PC-3 (cell line): ENCODE data around the gene FAM131A. TPM values are rescaled to one million over a fixed set of nuclear protein-coding genes. Genes with fewer than 3 reads are reported as not detected.

Source experiments
- ATAC-seq: fragments of 200-7000 bp; cut with Tn5 transposase; 2 replicates; pipeline ENCODE4 v1.9.1; 2020; ENCODE audit warnings: mild to moderate bottlenecking, moderate library complexity
- BruUV-seq: library from RNA; stranded (reverse); fragments of 400-500 nt; replicated peaks from 2 replicates; lab custom pipeline; 2021; lab: Mats Ljungman, UMichigan
- CTCF ChIA-PET: fragments of 300-600 bp; sonication (Branson Sonifier 250); formaldehyde crosslinking; loops from one replicate; lab custom pipeline; 2022; ENCODE audit warnings: antibody characterized with exemption; lab: Charles Lee
- POLR2A ChIA-PET: fragments of 300-600 bp; sonication (Branson Sonifier 250); formaldehyde crosslinking; loops from one replicate; lab custom pipeline; 2022; ENCODE audit warnings: antibody characterized with exemption; ENCODE audit not compliant: unreplicated experiment; lab: Charles Lee
- DNase-seq: peaks from one replicate; pipeline ENCODE4 v3.0.0-alpha.2; 2015
- H2AFZ ChIP-seq: fragments of 300-600 bp; sonication (generic); 2 replicates; pipeline ENCODE4 v1.6.0; 2016; ENCODE audit warnings: antibody characterized with exemption, low read length
- H3F3A ChIP-seq: fragments of 300-600 bp; sonication (generic); one replicate; pipeline ENCODE4 v1.6.0; 2017; ENCODE audit warnings: antibody characterized with exemption, low read length, control low read depth, mild to moderate bottlenecking; ENCODE audit not compliant: unreplicated experiment
- H3K27ac ChIP-seq: fragments of 300-600 bp; sonication (generic); 2 replicates; pipeline ENCODE4 v1.5.1; 2016; ENCODE audit warnings: mild to moderate bottlenecking, low read length
- H3K27me3 ChIP-seq: fragments of 300-600 bp; sonication (generic); 2 replicates; pipeline ENCODE4 v1.6.1; 2016; ENCODE audit warnings: low read length, mixed read lengths
- H3K36me3 ChIP-seq: fragments of 300-600 bp; sonication (generic); 2 replicates; pipeline ENCODE4 v1.6.1; 2016; ENCODE audit warnings: low read depth, mixed run types, low read length, mixed read lengths
- H3K4me1 ChIP-seq: fragments of 300-600 bp; sonication (generic); 2 replicates; pipeline ENCODE4 v1.5.1; 2016; ENCODE audit warnings: low read length; ENCODE audit not compliant: insufficient read depth
- H3K4me2 ChIP-seq: fragments of 300-600 bp; sonication (generic); 2 replicates; pipeline ENCODE4 v1.6.0; 2016; ENCODE audit warnings: low read length
- H3K4me3 ChIP-seq: fragments of 300-600 bp; sonication (generic); 2 replicates; pipeline ENCODE4 v1.5.1; 2016; ENCODE audit warnings: mild to moderate bottlenecking, low read length, mixed read lengths
- H3K79me2 ChIP-seq: fragments of 300-600 bp; sonication (generic); 2 replicates; pipeline ENCODE4 v1.6.1; 2017; ENCODE audit warnings: low read length, mixed read lengths
- H3K9ac ChIP-seq: fragments of 300-600 bp; sonication (generic); 2 replicates; pipeline ENCODE4 v1.6.0; 2016; ENCODE audit warnings: mild to moderate bottlenecking, low read length
- H3K9me2 ChIP-seq: fragments of 300-600 bp; sonication (generic); replicated peaks from 2 replicates; pipeline ENCODE4 v1.6.1; 2016; ENCODE audit warnings: mixed run types, low read length, mixed read lengths
- H3K9me3 ChIP-seq: fragments of 300-600 bp; sonication (generic); 2 replicates; pipeline ENCODE4 v1.6.1; 2016; ENCODE audit warnings: low read length, mixed read lengths
- H4K20me1 ChIP-seq: fragments of 300-600 bp; sonication (generic); 2 replicates; pipeline ENCODE4 v1.6.1; 2016; ENCODE audit warnings: low read length, mixed read lengths
- EZH2 ChIP-seq: fragments of 300-600 bp; sonication (generic); IDR thresholded peaks from one replicate; pipeline ENCODE4 v1.6.1; 2017; ENCODE audit warnings: antibody characterized with exemption, mild to moderate bottlenecking, low read length; ENCODE audit not compliant: unreplicated experiment
- EZH2phosphoT487 ChIP-seq: fragments of 300-600 bp; sonication (generic); IDR thresholded peaks from 2 replicates; pipeline ENCODE4 v1.6.1; 2018; ENCODE audit warnings: mild to moderate bottlenecking, antibody characterized with exemption, low read length, borderline replicate concordance
- intact Hi-C: fragments of 100-400 bp; cut with micrococcal nuclease; formaldehyde crosslinking; loops from 2 replicates; pipeline ENCODE4 v1.9.0; 2023
- total RNA-seq: library from RNA; depleted of rRNA; stranded (reverse); fragments of >200 nt; gene quantifications from 2 replicates; pipeline ENCODE4 v1.2.3, GENCODE V29; 2014
- TF ChIP-seq, protein P1 (sequence below): fragments of 300-600 bp; sonication (generic); conservative IDR thresholded peaks from 2 replicates; pipeline ENCODE4 v1.5.1; 2017; ENCODE audit warnings: antibody characterized with exemption, low read depth, mild to moderate bottlenecking, low read length

FAM131A gene
- total RNA-seq, 1 experiment from 2014 or later: 21.9 TPM

DNA sequence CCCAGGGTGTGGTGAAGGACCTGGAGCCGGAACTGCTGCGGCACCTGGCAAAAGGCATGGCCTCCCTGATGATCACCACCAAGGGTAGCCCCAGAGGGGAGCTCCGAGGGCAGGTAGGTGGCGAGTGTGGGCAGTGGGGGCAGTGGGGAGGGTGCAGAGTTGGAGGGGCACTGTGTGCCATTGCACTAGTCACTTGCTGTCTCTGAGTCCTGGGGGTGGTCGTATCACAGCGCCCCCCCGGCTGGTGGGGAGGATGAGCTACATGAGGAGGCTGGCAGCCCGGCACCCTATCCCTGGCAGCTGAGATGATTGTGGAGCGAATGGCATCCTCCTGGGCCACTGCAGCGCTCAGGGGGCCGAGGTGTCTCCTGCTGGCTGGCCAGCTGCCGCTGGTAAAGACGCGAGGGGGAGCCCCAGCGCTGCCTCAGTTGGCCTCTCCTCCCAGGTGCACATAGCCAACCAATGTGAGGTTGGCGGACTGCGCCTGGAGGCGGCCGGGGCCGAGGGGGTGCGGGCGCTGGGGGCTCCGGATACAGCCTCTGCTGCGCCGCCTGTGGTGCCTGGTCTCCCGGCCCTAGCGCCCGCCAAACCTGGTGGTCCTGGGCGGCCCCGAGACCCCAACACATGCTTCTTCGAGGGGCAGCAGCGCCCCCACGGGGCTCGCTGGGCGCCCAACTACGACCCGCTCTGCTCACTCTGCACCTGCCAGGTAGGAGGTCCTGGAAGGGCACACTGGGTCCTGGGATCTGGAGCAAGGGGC, 48.8 kb downstream of the FAM131A start:
- ChIA-PET POLR2A (interaction anchor here (0.6 kb wide), 1 partner anchor 24 kb away, joined by 10 read pairs; no protein-coding TSS in a partner anchor), CTCF (interaction anchor here (0.6 kb wide), 2 partner anchors 9 to 34 kb away, joined by 4 to 10 read pairs; no protein-coding TSS in a partner anchor)
- BruUV-seq: no TSS peak
- Histone ChIP-seq H3K4me2 (no peak overlapping the region), H3K9ac (no peak overlapping the region), H3K36me3 (no peaks in the 10 kb centered on the region), H3K27ac (no peak overlapping the region), H3F3A (no peaks in the 10 kb centered on the region), H3K9me3 (no peaks in the 10 kb centered on the region), H4K20me1 (no peaks in the 10 kb centered on the region), H3K4me1 (no peaks in the 10 kb centered on the region), H3K9me2 (no peaks in the 10 kb centered on the region), H3K79me2 (no peaks in the 10 kb centered on the region), H3K27me3 (peaks cover 25% of the 10 kb centered on the region), H3K4me3 (no peak overlapping the region), H2AFZ (no peak overlapping the region)
- TF ChIP-seq, protein P1, sequence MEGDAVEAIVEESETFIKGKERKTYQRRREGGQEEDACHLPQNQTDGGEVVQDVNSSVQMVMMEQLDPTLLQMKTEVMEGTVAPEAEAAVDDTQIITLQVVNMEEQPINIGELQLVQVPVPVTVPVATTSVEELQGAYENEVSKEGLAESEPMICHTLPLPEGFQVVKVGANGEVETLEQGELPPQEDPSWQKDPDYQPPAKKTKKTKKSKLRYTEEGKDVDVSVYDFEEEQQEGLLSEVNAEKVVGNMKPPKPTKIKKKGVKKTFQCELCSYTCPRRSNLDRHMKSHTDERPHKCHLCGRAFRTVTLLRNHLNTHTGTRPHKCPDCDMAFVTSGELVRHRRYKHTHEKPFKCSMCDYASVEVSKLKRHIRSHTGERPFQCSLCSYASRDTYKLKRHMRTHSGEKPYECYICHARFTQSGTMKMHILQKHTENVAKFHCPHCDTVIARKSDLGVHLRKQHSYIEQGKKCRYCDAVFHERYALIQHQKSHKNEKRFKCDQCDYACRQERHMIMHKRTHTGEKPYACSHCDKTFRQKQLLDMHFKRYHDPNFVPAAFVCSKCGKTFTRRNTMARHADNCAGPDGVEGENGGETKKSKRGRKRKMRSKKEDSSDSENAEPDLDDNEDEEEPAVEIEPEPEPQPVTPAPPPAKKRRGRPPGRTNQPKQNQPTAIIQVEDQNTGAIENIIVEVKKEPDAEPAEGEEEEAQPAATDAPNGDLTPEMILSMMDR: no peak
- TF ChIP-seq EZH2 (no peak), EZH2phosphoT487 (no peak)
- intact Hi-C loops: no loop called here
- ATAC-seq (no peak), DNase-seq (no peak)

GRCh38 chr3:184387174-184387714, 49.8 kb downstream of the FAM131A start:
- no peaks in the 10 kb centered on the region for H3K4me1 ChIP-seq
- no peak overlapping the region for H3K9ac ChIP-seq
- H3K4me2 ChIP-seq: no peak overlapping the region
- ATAC-seq (no peak), DNase-seq (no peak)
- no peak overlapping the region for H3K4me3 ChIP-seq
- H3K36me3 ChIP-seq: no peaks in the 10 kb centered on the region
- H3F3A ChIP-seq: no peaks in the 10 kb centered on the region
- TF ChIP-seq, protein P1: no peak
- TF ChIP-seq EZH2phosphoT487: no peak
- no peak for TF ChIP-seq EZH2
- H3K79me2 ChIP-seq: no peaks in the 10 kb centered on the region
- intact Hi-C loops: no loop called here
- H3K9me3 ChIP-seq: no peaks in the 10 kb centered on the region
- H2AFZ ChIP-seq: no peak overlapping the region
- no peak overlapping the region for H3K27ac ChIP-seq
- ChIA-PET POLR2A (no interaction called here), CTCF (no interaction called here)
- H4K20me1 ChIP-seq: no peaks in the 10 kb centered on the region
- BruUV-seq: no TSS peak
- no peaks in the 10 kb centered on the region for H3K9me2 ChIP-seq
- peaks cover 23% of the 10 kb centered on the region for H3K27me3 ChIP-seq
